C4-2B (cell line): ENCODE data around the gene LGALS9B.
"Not testable (repeated sequence)": the region's sequence is repeated elsewhere in the genome, so short reads cannot be mapped to it uniquely, and the experiment has no call there.

Experiments
- CTCF ChIP-seq: fragments of 450-650 bp; conservative IDR thresholded peaks from 2 replicates; pipeline ENCODE4 v1.5.1; 2017; ENCODE audit warnings: mild to moderate bottlenecking
- ZFX ChIP-seq: fragments of 450-650 bp; IDR thresholded peaks from 2 replicates; pipeline ENCODE4 v1.6.1; 2017

GRCh38 chr17:20495420-20495819 is 28.1 kb upstream of the LGALS9B start:
- TF ChIP-seq CTCF, ZFX: not testable (repeated sequence)
